Motor neuron (in vitro differentiated cells): ENCODE results near the gene ATG16L2. TPM values are rescaled to one million over a fixed set of nuclear protein-coding genes. Genes with fewer than 3 reads are reported as not detected.
A peak's percentile ranks its signal among the peaks of the same experiment; 100 is the strongest.

Experiments
- ATAC-seq, 8 experiments: fragments of 200-7000 bp; cut with Tn5 transposase; replicated peaks in 6 of 8; 2 replicates each; pipeline ENCODE4 v1.8.0; 2021; ENCODE audit warnings: mild to moderate bottlenecking in 8 of 8, moderate library complexity in 8 of 8
- H3K27ac ChIP-seq, 2 donors: fragments of 250-450 bp; sonication (Bioruptor Pico); 2 replicates each; pipeline ENCODE4 v1.9.0; 2021; ENCODE audit warnings: antibody characterized with exemption in 2 of 2, mild to moderate bottlenecking in 2 of 2, moderate library complexity in 1 of 2
- H3K4me1 ChIP-seq, 2 donors: fragments of 250-450 bp; sonication (Bioruptor Pico); replicated peaks in 1 of 2; 2 replicates each; pipeline ENCODE4 v1.6.1; 2021; ENCODE audit warnings: antibody characterized with exemption in 2 of 2, mild to moderate bottlenecking in 2 of 2, moderate library complexity in 1 of 2
- H3K4me3 ChIP-seq, 5 donors: fragments of 250-450 bp; sonication (Bioruptor Pico); 2 replicates each; pipeline ENCODE4 v1.9.0; 2021; ENCODE audit warnings: antibody characterized with exemption in 5 of 5, mild to moderate bottlenecking in 5 of 5, moderate library complexity in 4 of 5
- WGBS, 10 experiments: fragments of 450-650 bp; shearing (Covaris generic); methylation state at CpG; one replicate each; pipeline ENCODE4 v1.0.0; 2022; 5-methylcytosine and 5-hydroxymethylcytosine counted together
- in situ Hi-C, 9 experiments: fragments of 400-800 bp; cut with MboI; loops; one replicate each; pipeline ENCODE4 v1.15.0; 2021; ENCODE audit warnings: low sequenced_read_pairs in 9 of 9, low pct_unique_long_range_greater_than_20kb in 2 of 9; ENCODE audit not compliant: unreplicated experiment in 9 of 9
- total RNA-seq, 8 experiments: library from RNA; unstranded; fragments of 300-600 nt; gene quantifications; 2 replicates each; pipeline versions ENCODE4 v1.2.3 to v1.2.4, GENCODE V29; 2022

The ATG16L2 gene
- total RNA-seq, 8 experiments from 2014 or later: 3.4 to 17.4 (median 5.0) TPM

GRCh38 chr11:72869831-72870230, 55.6 kb downstream of the ATG16L2 start:
- ATAC-seq: no peak
- in situ Hi-C loops: loop anchor here in 1 of 9 experiments (25.0 kb wide), 1 partner anchor 267 kb away; the partner anchor contains the start of gene FCHSD2
- WGBS, 10 experiments: 83 to 100% (median 95%) methylated on average over 1 to 4 of the region's 4 CpGs; no CpG with 5 or more reads in 2 of the 10 experiments
- Histone ChIP-seq H3K4me3 (no peak overlapping the region), H3K27ac (no peak overlapping the region), H3K4me1 (peaks cover 0 to 10% of the 10 kb centered on the region in 2 donors)

GRCh38 chr11:72871119-72871518, 56.9 kb downstream of the ATG16L2 start:
- Histone ChIP-seq H3K4me3 (no peak overlapping the region), H3K4me1 (no peaks in the 10 kb centered on the region), H3K27ac (no peak overlapping the region)
- ATAC-seq: peak in 5 of 8 experiments; percentile 16 to 91 (median 49)
- 75 to 100% (median 100%) methylated on average over 1 of the region's 1 CpG; no CpG with 5 or more reads in 2 of the 10 experiments for WGBS, 10 experiments
- in situ Hi-C loops: loop anchor here in 1 of 9 experiments (25.0 kb wide), 1 partner anchor 266 kb away; the partner anchor contains the start of gene FCHSD2

GRCh38 chr11:72872012-72872411, 57.8 kb downstream of the ATG16L2 start:
- Histone ChIP-seq H3K27ac (no peak overlapping the region), H3K4me1 (no peaks in the 10 kb centered on the region), H3K4me3 (no peak overlapping the region)
- WGBS, 10 experiments: 43 to 100% (median 96%) methylated on average over 1 of the region's 1 CpG
- no peak for ATAC-seq
- in situ Hi-C loops: loop anchor here in 1 of 9 experiments (25.0 kb wide), 1 partner anchor 265 kb away; the partner anchor contains the start of gene FCHSD2

- Histone ChIP-seq H3K27ac (no peak overlapping the region), H3K4me3 (no peak overlapping the region), H3K4me1 (no peaks in the 10 kb centered on the region)
- in situ Hi-C loops: loop anchor here in 1 of 9 experiments (25.0 kb wide), 1 partner anchor 262 kb away; the partner anchor contains the start of gene FCHSD2
- no peak for ATAC-seq
- 83 to 100% (median 100%) methylated on average over 1 of the region's 1 CpG; no CpG with 5 or more reads in 4 of the 10 experiments for WGBS, 10 experiments
Observed at GRCh38 chr11:72875736-72876135, 61.5 kb downstream of the ATG16L2 start.

DNA sequence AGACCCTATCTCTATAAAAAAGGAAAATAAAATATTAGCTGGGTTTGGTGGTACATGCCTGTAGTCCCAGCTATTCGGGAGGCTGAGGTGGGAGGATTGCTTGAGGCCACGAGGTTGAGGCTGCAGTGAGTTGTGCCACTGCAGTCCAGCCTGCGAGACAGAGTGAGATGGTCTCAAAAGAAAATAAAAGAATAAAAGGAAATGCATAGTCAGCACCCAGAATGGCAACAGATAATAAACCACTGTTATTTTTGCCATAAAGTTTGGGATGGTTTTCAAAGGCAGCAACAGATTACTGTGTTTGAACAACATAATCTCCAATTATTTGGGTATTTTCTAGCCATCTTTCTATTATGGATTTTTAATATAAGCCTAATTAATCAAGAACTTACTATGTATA, 61.9 kb downstream of the ATG16L2 start:
- Histone ChIP-seq H3K27ac (no peak overlapping the region), H3K4me3 (no peak overlapping the region), H3K4me1 (no peaks in the 10 kb centered on the region)
- WGBS, 10 experiments: 84 to 100% (median 96%) methylated on average over 1 to 3 of the region's 3 CpGs; no CpG with 5 or more reads in 1 of the 10 experiments
- in situ Hi-C loops: loop anchor here in 1 of 9 experiments (25.0 kb wide), 1 partner anchor 261 kb away; the partner anchor contains the start of gene FCHSD2
- ATAC-seq: no peak

Other genes starting within 250 kb of the ATG16L2 start
- gene PDE2A, start 140.0 kb upstream of the ATG16L2 start, total RNA-seq: 10 to 100 TPM in 3 of 8 experiments, 1 to 10 TPM in 5; 1.5 to 58.7 (median 6.0) TPM
- gene ARAP1, start 62.0 kb upstream of the ATG16L2 start, total RNA-seq: 10 to 100 TPM in 7 of 8 experiments, 1 to 10 TPM in 1; 8.7 to 64.6 (median 28.4) TPM
- 10 to 100 TPM in 6 of 8 experiments, 1 to 10 TPM in 2; 7.8 to 26.9 (median 15.7) TPM for gene STARD10, start 20.4 kb upstream of the ATG16L2 start, total RNA-seq